Smooth muscle cell (in vitro differentiated cells): Measurements from ENCODE around the gene NLGN2. TPM values are rescaled to one million over a fixed set of nuclear protein-coding genes. Genes with fewer than 3 reads are reported as not detected.

ENCODE experiments used
- DNase-seq: peaks from one replicate; lab custom pipeline; 2025; ENCODE audit not compliant: unreplicated experiment; lab: John Stamatoyannopoulos, UW
- H2AFZ ChIP-seq: fragments of 200-600 bp; sonication (generic); 2 replicates; pipeline ENCODE4 v1.6.0; 2016; ENCODE audit warnings: antibody characterized with exemption, low read depth, mild to moderate bottlenecking
- H3F3A ChIP-seq: fragments of 200-600 bp; sonication (generic); 2 replicates; pipeline ENCODE4 v1.6.0; 2017; ENCODE audit warnings: antibody characterized with exemption, low read depth
- H3K27ac ChIP-seq: fragments of 200-600 bp; sonication (generic); 2 replicates; pipeline ENCODE4 v1.5.1; 2016; ENCODE audit warnings: low read depth, mild to moderate bottlenecking
- H3K27me3 ChIP-seq: fragments of 200-600 bp; sonication (generic); 2 replicates; pipeline ENCODE4 v1.6.1; 2016; ENCODE audit warnings: low read depth, mild to moderate bottlenecking
- H3K36me3 ChIP-seq: fragments of 200-600 bp; sonication (generic); 2 replicates; pipeline ENCODE4 v1.5.1; 2016; ENCODE audit warnings: low read depth
- H3K4me1 ChIP-seq: fragments of 200-600 bp; sonication (generic); 2 replicates; pipeline ENCODE4 v1.5.1; 2016; ENCODE audit warnings: low read depth
- H3K4me2 ChIP-seq: fragments of 200-600 bp; sonication (generic); 2 replicates; pipeline ENCODE4 v1.6.0; 2016; ENCODE audit warnings: mild to moderate bottlenecking
- H3K4me3 ChIP-seq: fragments of 200-600 bp; sonication (generic); 2 replicates; pipeline ENCODE4 v1.5.1; 2016; ENCODE audit warnings: mild to moderate bottlenecking
- H3K79me2 ChIP-seq: fragments of 200-600 bp; sonication (generic); 2 replicates; pipeline ENCODE4 v1.6.0; 2016; ENCODE audit warnings: low read depth, mild to moderate bottlenecking
- H3K9ac ChIP-seq: fragments of 200-600 bp; sonication (generic); 2 replicates; pipeline ENCODE4 v1.6.0; 2016; ENCODE audit warnings: low read depth
- H3K9me3 ChIP-seq: fragments of 200-600 bp; sonication (generic); replicated peaks from 2 replicates; pipeline ENCODE4 v1.5.1; 2016; ENCODE audit warnings: low read depth
- H4K20me1 ChIP-seq: fragments of 200-600 bp; sonication (generic); 2 replicates; pipeline ENCODE4 v1.6.0; 2016; ENCODE audit warnings: low read depth
- WGBS: methylation state at CpG from one replicate; pipeline ENCODE4 v1.1.7; 2016; ENCODE audit warnings: low lambda C conversion rate; 5-methylcytosine and 5-hydroxymethylcytosine counted together
- polyA plus RNA-seq: library from polyadenylated mRNA; unstranded; fragments of >200 nt; fragmentation: Nextera tagmentation; extraction: Ambion mirVana; gene quantifications from 2 replicates; pipeline ENCODE4 v1.2.1, GENCODE V29; 2016
- total RNA-seq: library from RNA; depleted of rRNA; stranded (reverse); fragments of >200 nt; gene quantifications from 2 replicates; pipeline ENCODE4 v1.2.3, GENCODE V29; 2014
- TF ChIP-seq, protein P1 (sequence below): fragments of 200-600 bp; sonication (generic); IDR thresholded peaks from 2 replicates; pipeline ENCODE4 v1.5.1; 2017; ENCODE audit warnings: borderline replicate concordance, mild to moderate bottlenecking, antibody characterized with exemption; ENCODE audit not compliant: insufficient read depth, poor library complexity, severe bottlenecking

Gene NLGN2
- total and polyA plus RNA-seq, 2 experiments from 2014 or later: 10.8 to 20.9 TPM

DNA sequence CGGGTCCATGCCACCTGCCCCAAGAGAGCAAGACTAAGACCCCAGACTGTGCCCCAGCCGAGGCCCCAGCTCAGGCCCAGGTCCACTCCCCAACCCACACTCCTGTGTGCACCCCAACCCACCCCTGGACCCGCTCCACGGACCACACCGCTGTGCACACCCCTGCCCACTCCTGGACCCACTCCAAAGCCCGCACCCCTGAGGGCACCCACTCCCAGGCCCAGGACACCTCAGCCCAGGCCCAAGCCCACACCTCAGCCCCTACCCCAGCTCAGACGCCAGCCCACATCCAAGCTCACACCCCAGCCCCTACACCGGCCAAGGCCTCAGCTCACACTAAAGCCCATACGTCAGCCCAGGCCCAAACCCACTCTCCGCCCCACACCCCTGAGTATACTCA lies 22.1 kb downstream of the NLGN2 start:
- no peak overlapping the region for H2AFZ ChIP-seq
- no peak overlapping the region for H3K4me3 ChIP-seq
- 94% methylated on average over 3 of the region's 10 CpGs for WGBS
- H3K79me2 ChIP-seq: no peaks in the 10 kb centered on the region
- no peak overlapping the region for H3K4me2 ChIP-seq
- no peaks in the 10 kb centered on the region for H3K9me3 ChIP-seq
- TF ChIP-seq, protein P1, sequence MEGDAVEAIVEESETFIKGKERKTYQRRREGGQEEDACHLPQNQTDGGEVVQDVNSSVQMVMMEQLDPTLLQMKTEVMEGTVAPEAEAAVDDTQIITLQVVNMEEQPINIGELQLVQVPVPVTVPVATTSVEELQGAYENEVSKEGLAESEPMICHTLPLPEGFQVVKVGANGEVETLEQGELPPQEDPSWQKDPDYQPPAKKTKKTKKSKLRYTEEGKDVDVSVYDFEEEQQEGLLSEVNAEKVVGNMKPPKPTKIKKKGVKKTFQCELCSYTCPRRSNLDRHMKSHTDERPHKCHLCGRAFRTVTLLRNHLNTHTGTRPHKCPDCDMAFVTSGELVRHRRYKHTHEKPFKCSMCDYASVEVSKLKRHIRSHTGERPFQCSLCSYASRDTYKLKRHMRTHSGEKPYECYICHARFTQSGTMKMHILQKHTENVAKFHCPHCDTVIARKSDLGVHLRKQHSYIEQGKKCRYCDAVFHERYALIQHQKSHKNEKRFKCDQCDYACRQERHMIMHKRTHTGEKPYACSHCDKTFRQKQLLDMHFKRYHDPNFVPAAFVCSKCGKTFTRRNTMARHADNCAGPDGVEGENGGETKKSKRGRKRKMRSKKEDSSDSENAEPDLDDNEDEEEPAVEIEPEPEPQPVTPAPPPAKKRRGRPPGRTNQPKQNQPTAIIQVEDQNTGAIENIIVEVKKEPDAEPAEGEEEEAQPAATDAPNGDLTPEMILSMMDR: no peak
- H4K20me1 ChIP-seq: no peaks in the 10 kb centered on the region
- H3K4me1 ChIP-seq: no peaks in the 10 kb centered on the region
- H3K36me3 ChIP-seq: no peaks in the 10 kb centered on the region
- no peak overlapping the region for H3K27ac ChIP-seq
- H3K27me3 ChIP-seq: no peaks in the 10 kb centered on the region
- DNase-seq: no peak
- H3F3A ChIP-seq: no peaks in the 10 kb centered on the region
- no peak overlapping the region for H3K9ac ChIP-seq

DNA sequence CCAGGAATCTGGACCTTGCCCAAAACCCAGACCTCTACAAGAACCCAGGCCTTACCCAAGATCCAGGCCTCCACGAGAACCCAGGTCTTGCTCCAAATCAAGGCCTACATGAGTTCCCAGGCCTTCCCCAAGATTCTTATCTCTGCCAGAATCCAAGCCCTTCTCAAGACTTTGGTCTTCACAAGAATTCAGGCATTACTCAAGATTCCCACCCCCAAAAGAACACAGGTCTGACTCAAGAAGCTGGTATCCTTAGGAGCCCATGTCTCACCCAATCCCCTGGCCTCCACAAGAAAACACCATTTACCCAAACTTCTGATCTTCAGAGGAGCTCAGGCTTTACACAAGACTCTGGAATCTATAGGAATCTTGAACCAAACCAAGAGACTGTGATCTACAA lies 23.6 kb downstream of the NLGN2 start:
- TF ChIP-seq, protein P1: no peak
- Histone ChIP-seq H3K36me3 (no peaks in the 10 kb centered on the region), H2AFZ (no peak overlapping the region), H3K9ac (no peak overlapping the region), H3K27ac (no peak overlapping the region), H3K27me3 (no peaks in the 10 kb centered on the region), H3F3A (no peaks in the 10 kb centered on the region), H3K4me3 (no peak overlapping the region), H3K4me2 (no peak overlapping the region), H3K4me1 (no peaks in the 10 kb centered on the region), H3K79me2 (no peaks in the 10 kb centered on the region), H3K9me3 (no peaks in the 10 kb centered on the region), H4K20me1 (no peaks in the 10 kb centered on the region)
- WGBS: 84% methylated on average over 1 of the region's 1 CpG
- DNase-seq: no peak

DNA sequence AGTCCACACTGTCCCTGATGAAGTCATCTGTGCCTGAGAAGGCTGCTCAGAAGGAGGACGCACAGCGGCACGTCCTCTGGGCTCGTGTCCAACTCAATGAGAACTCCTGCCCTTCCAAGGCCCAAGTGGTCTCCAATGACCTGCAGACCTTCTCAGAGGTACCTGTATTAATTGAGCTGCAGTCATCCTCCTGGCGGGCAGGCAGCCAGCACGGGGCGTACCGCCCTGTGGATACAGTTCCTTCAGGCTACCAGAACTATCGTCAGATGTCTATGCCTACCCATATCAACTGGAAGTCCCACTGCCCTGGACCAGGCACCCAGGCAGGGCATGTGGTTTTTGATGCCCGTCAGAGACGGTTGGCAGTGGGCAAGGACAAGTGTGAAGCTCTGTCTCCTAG lies 24.7 kb downstream of the NLGN2 start:
- no peak overlapping the region for H3K4me3 ChIP-seq
- no peaks in the 10 kb centered on the region for H3K9me3 ChIP-seq
- no peaks in the 10 kb centered on the region for H3K36me3 ChIP-seq
- no peak overlapping the region for H3K4me2 ChIP-seq
- TF ChIP-seq, protein P1: no peak
- H3K79me2 ChIP-seq: no peaks in the 10 kb centered on the region
- no peaks in the 10 kb centered on the region for H3K27me3 ChIP-seq
- no peaks in the 10 kb centered on the region for H3F3A ChIP-seq
- H4K20me1 ChIP-seq: no peaks in the 10 kb centered on the region
- H3K4me1 ChIP-seq: peaks cover 2% of the 10 kb centered on the region
- no peak overlapping the region for H3K27ac ChIP-seq
- no peak overlapping the region for H3K9ac ChIP-seq
- 93% methylated on average over 11 of the region's 11 CpGs for whole genome bisulfite sequencing
- DNase-seq: no peak
- no peak overlapping the region for H2AFZ ChIP-seq
